GM20431 (cell line): ENCODE data around the gene ZNF792.
"Not testable (repeated sequence)": the region's sequence is repeated elsewhere in the genome, so short reads cannot be mapped to it uniquely, and the experiment has no call there.

Source experiments
- in situ Hi-C: fragments of 300-500 bp; cut with MseI, MboI; formaldehyde crosslinking; loops from one replicate; pipeline ENCODE4 v1.15.0; 2020; ENCODE audit warnings: low sequenced_read_pairs; ENCODE audit not compliant: unreplicated experiment

ZNF792 gene

GRCh38 chr19:34963573-34964406, at the start of gene ZNF792:
Gene ZNF792 (minus strand): TSS chr19:34964229. CDS start chr19:34963662, 567 bp downstream.
- in situ Hi-C loops: no loop called here

- in situ Hi-C loops: no loop called here
Measured at GRCh38 chr19:35013041-35013819, 49.2 kb upstream of the ZNF792 start.

- in situ Hi-C loops: no loop called here
Measured at GRCh38 chr19:35011737-35012682, 48.0 kb upstream of the ZNF792 start.

GRCh38 chr19:35011091-35011689, 47.2 kb upstream of the ZNF792 start:
- in situ Hi-C loops: no loop called here

DNA sequence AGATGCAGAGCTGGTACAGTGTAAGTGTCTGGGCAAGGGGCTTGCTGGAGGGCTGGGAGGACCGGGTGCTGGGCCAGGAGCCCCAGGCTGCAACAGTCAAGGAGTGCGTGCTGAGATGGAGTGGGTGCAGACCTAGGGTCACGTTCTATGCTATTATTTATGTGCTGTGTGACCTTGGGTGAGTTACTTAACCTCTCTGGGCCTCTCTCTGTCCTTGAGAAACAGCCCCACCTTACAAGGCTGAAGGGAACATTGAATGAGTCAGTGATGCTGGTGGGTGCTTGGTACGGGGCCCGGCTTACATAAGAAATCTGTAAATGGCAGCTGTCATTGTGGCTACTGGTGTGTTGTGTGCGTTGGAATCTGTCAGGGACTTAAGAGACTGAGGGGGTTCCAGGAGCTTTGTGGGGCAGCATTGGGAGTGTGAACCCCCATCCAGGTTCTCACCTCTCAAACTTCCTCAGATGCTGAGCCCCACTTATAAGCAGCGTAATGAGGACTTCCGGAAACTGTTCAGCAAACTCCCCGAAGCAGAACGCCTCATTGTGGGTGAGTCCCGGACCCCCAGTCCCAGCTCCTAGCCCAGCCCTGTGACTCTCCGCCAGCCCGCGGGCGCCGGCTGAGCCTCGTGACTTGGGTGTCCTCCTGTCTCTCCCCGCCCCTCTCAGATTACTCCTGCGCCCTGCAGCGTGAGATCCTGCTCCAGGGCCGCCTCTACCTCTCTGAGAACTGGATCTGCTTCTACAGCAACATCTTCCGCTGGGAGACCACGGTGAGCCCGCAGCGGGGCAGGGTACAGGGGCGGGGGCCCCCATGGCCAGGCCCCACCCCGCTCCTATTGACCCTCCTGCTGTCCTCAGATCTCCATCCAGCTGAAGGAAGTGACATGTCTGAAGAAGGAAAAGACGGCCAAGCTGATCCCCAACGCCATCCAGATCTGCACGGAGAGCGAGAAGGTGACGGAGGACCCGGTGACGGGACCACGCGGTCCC, 45.7 kb upstream of the ZNF792 start:
- in situ Hi-C loops: no loop called here

DNA sequence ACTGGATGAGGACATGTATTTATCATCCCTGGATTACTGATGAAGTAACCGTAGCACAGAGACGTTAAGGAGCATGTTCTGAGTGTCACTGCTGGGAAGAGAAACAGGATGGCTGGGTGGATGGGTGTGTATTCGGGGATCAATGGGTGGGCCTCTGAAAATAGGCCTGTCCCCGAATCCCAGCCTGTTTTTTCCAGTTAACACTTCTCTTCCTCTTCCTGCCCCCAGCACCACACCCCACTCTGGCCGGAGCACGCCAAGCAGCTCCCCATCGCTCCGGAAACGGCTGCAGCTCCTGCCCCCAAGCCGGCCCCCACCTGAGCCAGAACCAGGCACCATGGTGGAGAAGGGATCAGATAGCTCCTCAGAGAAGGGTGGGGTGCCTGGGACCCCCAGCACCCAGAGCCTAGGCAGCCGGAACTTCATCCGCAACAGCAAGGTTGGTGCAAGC, 44.9 kb upstream of the ZNF792 start:
- in situ Hi-C loops: no loop called here

DNA sequence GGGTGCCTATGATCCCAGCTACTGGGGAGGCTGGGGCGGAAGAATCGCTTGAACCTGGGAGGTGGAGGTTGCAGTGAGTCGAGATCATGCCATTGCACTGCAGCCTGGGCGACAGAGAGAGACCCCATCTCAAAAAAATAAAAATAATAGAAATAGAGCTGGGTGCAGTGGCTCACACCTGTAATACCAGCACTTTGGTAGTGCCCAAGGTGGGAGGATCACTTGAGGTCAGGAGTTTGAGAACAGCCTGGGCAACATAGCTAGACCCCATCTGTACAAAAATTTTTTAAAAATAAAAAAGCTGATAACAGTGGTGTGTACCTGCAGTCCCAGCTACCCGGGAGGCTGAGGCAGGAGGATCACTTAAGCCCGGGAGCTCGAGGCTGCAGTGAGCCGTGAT, 43.4 kb upstream of the ZNF792 start:
- in situ Hi-C loops: not testable (repeated sequence)

GRCh38 chr19:35006999-35007365, 43.0 kb upstream of the ZNF792 start:
- in situ Hi-C loops: no loop called here

DNA sequence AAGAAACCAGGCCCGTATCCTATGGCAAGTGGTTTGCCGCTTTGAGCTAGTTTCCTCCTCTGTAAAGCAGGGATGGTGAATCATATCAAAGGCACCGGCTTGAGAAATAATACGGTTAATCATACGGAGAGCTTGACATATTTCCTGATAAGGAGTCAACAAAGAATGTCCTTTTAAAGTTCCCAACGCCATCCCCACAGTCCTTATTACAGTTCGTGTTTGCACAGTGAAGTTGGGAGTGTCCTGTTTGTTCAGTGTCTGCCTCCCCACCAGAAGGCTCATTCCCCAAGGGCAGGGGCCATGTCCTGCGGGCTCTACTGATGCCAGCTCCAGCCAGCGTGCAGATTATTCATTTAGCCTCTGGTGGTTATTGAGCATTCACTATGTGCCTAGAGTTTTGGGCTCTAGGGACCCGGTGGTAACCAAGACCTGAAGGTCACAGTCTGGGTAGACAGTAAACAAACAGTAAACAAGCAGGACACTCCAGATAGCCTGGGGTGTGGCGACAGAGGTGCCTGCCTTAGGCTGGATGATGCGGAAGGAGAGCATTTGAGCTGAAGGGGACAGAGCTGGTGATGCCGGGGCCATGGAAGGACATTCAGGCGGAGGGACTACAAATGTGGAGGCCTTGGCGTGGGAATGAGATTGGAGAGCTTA, 42.4 kb upstream of the ZNF792 start:
- in situ Hi-C loops: no loop called here

DNA sequence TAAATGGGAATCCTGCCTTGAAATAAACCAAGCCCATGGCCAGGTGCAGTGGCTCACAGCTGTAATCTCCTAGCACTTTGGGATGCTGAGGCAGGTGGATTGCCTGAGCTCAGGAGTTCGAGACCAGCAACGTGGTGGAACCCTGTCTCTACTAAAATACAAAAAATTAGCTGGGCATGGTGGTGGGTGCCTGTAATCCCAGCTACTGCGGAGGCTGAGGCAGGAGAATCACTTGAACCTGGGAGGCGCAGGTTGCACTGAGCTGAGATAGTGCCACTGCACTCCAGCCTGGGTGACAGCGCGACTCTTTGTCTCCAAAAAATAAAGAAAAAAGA, 41.9 kb upstream of the ZNF792 start:
- in situ Hi-C loops: not testable (repeated sequence)

- in situ Hi-C loops: no loop called here
Measured at GRCh38 chr19:35005256-35005977, 41.4 kb upstream of the ZNF792 start.

GRCh38 chr19:35004517-35005255, 40.7 kb upstream of the ZNF792 start:
- in situ Hi-C loops: no loop called here

DNA sequence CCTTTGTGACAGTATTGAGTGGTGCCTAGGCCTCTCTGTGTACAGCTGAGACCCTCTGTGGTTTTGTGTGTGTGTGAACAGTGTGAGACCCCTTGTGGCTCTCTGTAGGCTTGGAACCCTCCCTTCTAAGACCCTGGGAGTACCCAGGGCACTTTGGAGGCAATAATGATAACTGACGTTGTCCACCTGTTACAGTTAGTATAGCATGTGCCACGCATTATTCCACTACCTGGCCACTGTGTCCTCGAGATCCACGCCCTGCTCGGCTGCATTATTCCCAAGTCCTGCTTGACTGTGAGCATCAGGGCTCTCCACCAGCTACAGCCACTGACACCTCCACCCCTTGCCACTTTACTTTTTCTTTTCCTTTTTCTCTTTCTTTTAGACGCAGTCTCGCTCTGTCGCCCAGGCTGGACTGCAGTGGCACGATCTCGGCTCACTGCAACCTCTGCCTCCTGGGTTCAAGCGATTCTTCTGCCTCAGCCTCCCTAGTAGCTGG, 38.1 kb upstream of the ZNF792 start:
- in situ Hi-C loops: no loop called here

- in situ Hi-C loops: no loop called here
Measured at GRCh38 chr19:35000647-35001501, 36.8 kb upstream of the ZNF792 start.

DNA sequence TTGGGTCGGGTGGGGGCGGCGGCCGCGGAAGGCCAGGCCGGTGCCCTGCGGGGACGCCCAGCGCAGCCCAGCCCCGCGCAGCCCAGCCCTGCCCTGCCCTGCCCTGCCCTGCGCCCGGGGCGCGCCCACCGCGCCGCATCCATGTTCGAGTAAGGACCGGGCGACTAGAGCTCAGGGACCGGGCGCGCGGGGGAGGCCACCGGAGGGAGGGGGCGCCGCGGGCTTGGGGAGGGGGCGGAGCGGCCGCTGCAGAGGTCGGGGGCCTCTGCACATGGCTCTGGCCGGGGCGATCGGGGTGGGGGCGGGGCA, 36.3 kb upstream of the ZNF792 start:
- in situ Hi-C loops: no loop called here
